ENCODE measurements around the gene SPATA7. TPM values are rescaled to one million over a fixed set of nuclear protein-coding genes. Genes with fewer than 3 reads are reported as not detected.

SPATA7 gene
- total RNA-seq, 1 experiment from 2014 or later = 8.0 TPM

DNA sequence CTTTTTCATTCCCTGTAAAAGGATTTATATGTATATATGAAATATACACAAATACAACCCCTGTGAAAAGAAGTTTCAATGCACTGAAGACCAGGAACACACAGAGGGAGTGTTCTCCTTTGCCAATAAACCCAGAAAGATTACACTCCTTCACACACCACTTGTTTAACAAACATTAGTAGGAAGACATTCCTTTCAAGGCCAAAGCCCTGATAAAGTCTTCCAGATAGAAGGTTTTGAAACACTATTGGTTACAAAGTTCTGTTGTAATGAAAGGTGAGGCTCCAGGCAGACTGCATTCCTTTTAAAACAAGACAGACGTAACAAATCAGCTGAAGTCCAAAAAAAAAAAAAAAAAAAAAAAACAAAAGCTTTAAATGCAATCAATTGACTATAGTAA lies 88.3 kb downstream of the SPATA7 start (continued):
- TF ChIP-seq E2F4 (CRISPR knock-in tag; IDR thresholded peaks at IDR 0.05; ENCODE audit: borderline replicate concordance, low read depth) (no peak), ZNF138 (CRISPR knock-in tag; conservative IDR thresholded peaks at IDR 0.05) (no peak), MYBL2 (CRISPR knock-in tag; IDR thresholded peaks at IDR 0.05) (no peak)

GRCh38 chr14:88476214-88476774 lies 90.8 kb downstream of the SPATA7 start:
- Mint-ChIP-seq H3K27me3 (ENCODE audit: low read depth) (no peaks in the 10 kb centered on the region), H3K4me1 (peaks cover 7% of the 10 kb centered on the region; the same call in 1 of the 2 replicates), H3K4me3 (no peak overlapping the region), H3K9me3 (no peaks in the 10 kb centered on the region), H3K27ac (peak overlapping the region; percentile 44), H3K36me3 (peaks cover 12% of the 10 kb centered on the region)
- TF ChIP-seq ZBTB21 (CRISPR knock-in tag; IDR thresholded peaks at IDR 0.05; ENCODE audit: borderline replicate concordance) = no peak
- TF ChIP-seq NFATC4 (CRISPR knock-in tag; IDR thresholded peaks at IDR 0.05) = no peak
- TF ChIP-seq JAZF1 (CRISPR knock-in tag; IDR thresholded peaks at IDR 0.05) = no peak
- TF ChIP-seq, protein P1, sequence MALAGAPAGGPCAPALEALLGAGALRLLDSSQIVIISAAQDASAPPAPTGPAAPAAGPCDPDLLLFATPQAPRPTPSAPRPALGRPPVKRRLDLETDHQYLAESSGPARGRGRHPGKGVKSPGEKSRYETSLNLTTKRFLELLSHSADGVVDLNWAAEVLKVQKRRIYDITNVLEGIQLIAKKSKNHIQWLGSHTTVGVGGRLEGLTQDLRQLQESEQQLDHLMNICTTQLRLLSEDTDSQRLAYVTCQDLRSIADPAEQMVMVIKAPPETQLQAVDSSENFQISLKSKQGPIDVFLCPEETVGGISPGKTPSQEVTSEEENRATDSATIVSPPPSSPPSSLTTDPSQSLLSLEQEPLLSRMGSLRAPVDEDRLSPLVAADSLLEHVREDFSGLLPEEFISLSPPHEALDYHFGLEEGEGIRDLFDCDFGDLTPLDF (CRISPR knock-in tag; IDR thresholded peaks at IDR 0.05) = no peak
- no peak for TF ChIP-seq NFE2L1 (CRISPR knock-in tag; IDR thresholded peaks at IDR 0.05)
- no peak for TF ChIP-seq E2F5 (CRISPR knock-in tag; IDR thresholded peaks at IDR 0.05)
- TF ChIP-seq ATF3 (CRISPR knock-in tag; conservative IDR thresholded peaks at IDR 0.05) = no peak
- ATAC-seq (no peak), DNase-seq (ENCODE audit: low spot score) (no peak)
- ChIA-PET CTCF (no interaction called here), POLR2A (no interaction called here)

DNA sequence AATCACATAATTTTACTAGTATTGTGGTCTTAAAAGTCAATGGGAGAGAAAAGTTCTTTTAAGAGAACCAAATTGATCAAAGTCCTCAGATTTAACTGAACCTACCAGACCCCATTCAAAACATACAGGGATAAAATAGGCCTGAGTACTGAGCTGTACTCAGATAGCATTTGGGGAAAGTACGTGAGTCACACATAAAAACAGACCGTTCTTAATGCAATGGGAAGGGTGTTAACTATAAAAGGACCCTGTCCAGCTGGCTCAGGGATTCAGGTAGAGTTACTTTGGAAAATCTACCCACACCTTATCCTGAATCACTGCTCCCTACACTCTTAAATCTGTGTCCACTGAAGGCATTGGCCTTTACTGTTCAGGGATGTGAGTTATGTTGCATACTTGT lies 91.4 kb downstream of the SPATA7 start:
- peaks cover 12% of the 10 kb centered on the region for H3K36me3 Mint-ChIP-seq
- H3K27ac Mint-ChIP-seq = peak overlapping the region; percentile 44
- TF ChIP-seq SP1 (CRISPR knock-in tag; conservative IDR thresholded peaks at IDR 0.05) (no peak), CREB1 (CRISPR knock-in tag; IDR thresholded peaks at IDR 0.05) (no peak), TCF7 (CRISPR knock-in tag; IDR thresholded peaks at IDR 0.05; ENCODE audit: low read depth) (no peak), KAT7 (CRISPR knock-in tag; IDR thresholded peaks at IDR 0.05; ENCODE audit: borderline replicate concordance) (no peak), ZNF671 (CRISPR knock-in tag; IDR thresholded peaks at IDR 0.05) (no peak), TP53 (CRISPR knock-in tag; IDR thresholded peaks at IDR 0.05) (no peak), ESRRA (CRISPR knock-in tag; IDR thresholded peaks at IDR 0.05; ENCODE audit: borderline replicate concordance) (no peak), ATF2 (CRISPR knock-in tag; IDR thresholded peaks at IDR 0.05; ENCODE audit: borderline replicate concordance, low read depth) (no peak), ZNF416 (CRISPR knock-in tag; IDR thresholded peaks at IDR 0.05) (no peak), ZNF317 (CRISPR knock-in tag; IDR thresholded peaks at IDR 0.05; ENCODE audit: borderline replicate concordance, low read depth) (no peak)
- TF ChIP-seq, protein P2, sequence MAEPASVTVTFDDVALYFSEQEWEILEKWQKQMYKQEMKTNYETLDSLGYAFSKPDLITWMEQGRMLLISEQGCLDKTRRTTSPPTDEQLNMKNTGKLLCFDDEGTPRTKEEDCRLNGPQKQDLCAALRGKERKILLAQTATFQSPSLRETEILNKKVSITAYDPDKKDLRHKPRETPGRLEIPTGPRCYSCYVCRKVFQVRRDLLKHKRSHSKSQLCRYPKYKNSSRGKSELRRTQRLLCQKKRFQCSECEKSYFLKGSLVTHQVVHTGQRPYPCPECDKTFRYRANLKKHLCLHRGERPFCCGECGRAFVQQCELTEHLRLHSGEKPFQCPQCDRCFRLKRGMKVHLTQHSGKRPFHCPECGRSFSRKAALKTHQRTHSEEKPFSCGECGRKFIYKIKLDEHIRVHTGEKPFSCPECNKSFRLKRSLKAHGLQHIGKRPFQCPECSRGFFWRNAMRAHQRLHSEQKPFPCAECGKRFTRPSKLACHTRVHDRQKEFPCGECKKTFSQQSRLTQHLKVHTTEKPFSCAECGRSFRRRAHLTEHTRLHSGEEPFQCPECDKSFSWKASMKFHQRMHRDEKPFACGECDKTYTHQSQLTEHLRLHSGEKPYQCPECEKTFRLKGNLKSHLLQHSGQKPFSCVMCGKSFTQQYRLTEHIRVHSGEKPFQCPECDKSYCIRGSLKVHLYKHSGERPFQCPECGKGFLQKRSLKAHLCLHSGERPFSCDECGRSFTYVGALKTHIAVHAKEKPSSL (CRISPR knock-in tag; conservative IDR thresholded peaks at IDR 0.05) = no peak
- TF ChIP-seq, protein P3, sequence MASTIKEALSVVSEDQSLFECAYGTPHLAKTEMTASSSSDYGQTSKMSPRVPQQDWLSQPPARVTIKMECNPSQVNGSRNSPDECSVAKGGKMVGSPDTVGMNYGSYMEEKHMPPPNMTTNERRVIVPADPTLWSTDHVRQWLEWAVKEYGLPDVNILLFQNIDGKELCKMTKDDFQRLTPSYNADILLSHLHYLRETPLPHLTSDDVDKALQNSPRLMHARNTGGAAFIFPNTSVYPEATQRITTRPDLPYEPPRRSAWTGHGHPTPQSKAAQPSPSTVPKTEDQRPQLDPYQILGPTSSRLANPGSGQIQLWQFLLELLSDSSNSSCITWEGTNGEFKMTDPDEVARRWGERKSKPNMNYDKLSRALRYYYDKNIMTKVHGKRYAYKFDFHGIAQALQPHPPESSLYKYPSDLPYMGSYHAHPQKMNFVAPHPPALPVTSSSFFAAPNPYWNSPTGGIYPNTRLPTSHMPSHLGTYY (CRISPR knock-in tag; IDR thresholded peaks at IDR 0.05) = no peak

More for the DNA sequence above, 91.4 kb downstream of the SPATA7 start:
- no peak overlapping the region for H3K4me3 Mint-ChIP-seq
- ChIA-PET POLR2A (no interaction called here), CTCF (no interaction called here)
- ATAC-seq = no peak
- H3K4me1 Mint-ChIP-seq = peaks cover 10% of the 10 kb centered on the region
- H3K27me3 Mint-ChIP-seq (ENCODE audit: low read depth) = no peaks in the 10 kb centered on the region
- DNase-seq (ENCODE audit: low spot score) = no peak
- no peaks in the 10 kb centered on the region for H3K9me3 Mint-ChIP-seq

All from WTC11 (cell line).